ENCODE measurements around the gene CHCHD6.

DNA sequence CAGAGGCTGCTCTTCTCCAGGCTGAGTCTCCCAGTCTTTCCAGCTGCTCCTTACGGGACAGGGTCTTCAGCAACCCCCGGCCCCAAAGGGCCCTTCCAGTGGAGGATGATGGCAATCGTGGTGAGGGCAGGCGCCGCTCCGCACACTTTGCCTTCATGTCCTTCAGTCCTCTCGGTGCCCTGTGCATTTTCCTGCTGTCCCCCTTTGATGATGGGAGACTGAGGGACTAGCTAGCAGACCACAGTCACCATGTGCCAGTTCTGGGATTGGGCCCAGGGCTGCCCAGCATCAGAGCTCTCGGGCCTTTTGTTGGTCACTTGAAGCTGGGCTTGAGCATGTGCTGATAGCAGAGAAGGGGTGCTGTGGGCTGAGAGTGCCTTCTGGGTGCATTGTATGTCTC is 40.3 kb upstream of the CHCHD6 start:
- TF ChIP-seq CTCF (IDR thresholded peaks at IDR 0.05) (no peak), POLR2A (IDR thresholded peaks at IDR 0.05) (no peak)
